ENCODE measurements around the gene ACSL6. TPM values are rescaled to one million over a fixed set of nuclear protein-coding genes. Genes with fewer than 3 reads are reported as not detected.

The ACSL6 gene
- total RNA-seq, 4 donors from 2014 or later, result 0.17 to 0.82 TPM; not detected in 2

GRCh38 chr5:131945551-131946168, 65.8 kb downstream of the ACSL6 start, which contains the start of gene MEIKIN:
Gene MEIKIN (minus strand): TSS chr5:131945663. CDS start chr5:131945505, 158 bp downstream.
- TF ChIP-seq CTCF (IDR thresholded peaks at IDR 0.05; ENCODE audit: low read depth), result no peak

DNA sequence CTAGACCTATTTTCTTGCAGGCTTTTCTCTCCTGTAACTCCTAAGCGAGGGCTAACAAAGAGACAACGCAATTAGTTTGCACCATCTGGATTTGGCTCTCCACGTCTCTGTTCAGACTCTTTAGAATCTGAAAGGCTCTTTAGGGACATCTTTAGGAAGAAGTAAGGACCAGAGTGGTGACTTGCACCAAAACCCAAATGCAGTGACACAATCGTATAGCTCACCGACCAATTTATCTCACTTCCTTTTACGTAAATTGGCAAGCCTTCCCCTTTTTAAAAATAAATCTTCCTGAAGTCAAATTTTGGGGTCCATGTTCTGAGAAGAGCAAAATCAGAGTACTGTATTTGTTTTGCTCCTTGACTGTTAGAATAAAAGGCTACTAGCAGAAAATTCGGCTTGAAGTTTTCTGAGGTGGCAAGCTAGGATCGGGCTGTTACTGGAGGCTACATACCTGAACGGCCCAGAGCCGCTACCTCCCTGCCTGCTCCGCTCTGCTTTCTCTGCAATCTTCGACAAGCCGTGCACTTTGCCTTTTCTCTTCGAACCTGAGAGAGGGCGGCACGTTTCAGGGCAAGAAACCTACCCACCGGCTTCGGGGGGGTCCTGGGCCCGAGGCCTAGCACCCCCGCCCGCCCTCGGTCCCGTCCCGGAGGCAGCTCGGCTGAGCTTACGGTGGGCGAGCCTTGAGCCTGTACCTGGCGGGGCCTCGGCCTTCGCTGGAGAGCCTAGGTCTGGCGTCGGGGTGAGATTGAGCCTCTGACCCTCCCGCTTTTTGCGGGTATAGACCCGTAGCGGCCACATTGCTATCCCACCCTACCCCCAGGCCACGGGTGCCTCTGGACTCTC, 66.5 kb downstream of the ACSL6 start:
- TF ChIP-seq CTCF (IDR thresholded peaks at IDR 0.05; ENCODE audit: low read depth), result no peak

- TF ChIP-seq CTCF (IDR thresholded peaks at IDR 0.05; ENCODE audit: low read depth), result no peak
Observed at GRCh38 chr5:131943916-131944315, 67.5 kb downstream of the ACSL6 start.

- TF ChIP-seq CTCF (IDR thresholded peaks at IDR 0.05; ENCODE audit: low read depth), result no peak
Observed at GRCh38 chr5:131942016-131942415, 69.4 kb downstream of the ACSL6 start.

- TF ChIP-seq CTCF (IDR thresholded peaks at IDR 0.05; ENCODE audit: low read depth), result no peak
Observed at GRCh38 chr5:131939690-131940345, 71.6 kb downstream of the ACSL6 start.

DNA sequence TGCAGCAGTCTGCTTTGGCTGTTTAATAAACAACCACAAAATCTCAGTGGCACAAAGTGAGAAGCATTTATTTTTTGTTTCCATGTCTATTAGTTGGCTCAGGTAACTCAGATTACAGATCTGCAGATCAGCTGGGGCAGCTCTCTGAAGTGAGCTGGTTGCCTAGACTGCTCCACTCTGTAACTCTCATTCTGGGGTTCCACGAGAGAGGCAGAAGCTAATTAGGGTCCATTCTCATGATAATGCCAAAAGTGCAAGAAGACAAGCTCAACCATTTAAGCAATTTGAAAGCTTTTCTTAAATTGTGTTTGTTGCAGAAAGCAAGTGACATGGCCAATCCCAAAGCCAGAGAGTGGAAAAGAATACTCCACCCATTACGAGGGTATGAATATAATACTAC, 79.2 kb downstream of the ACSL6 start:
- TF ChIP-seq CTCF (IDR thresholded peaks at IDR 0.05; ENCODE audit: low read depth), result no peak

- TF ChIP-seq CTCF (IDR thresholded peaks at IDR 0.05; ENCODE audit: low read depth), result no peak
Observed at GRCh38 chr5:131928957-131929356, 82.5 kb downstream of the ACSL6 start.

Data from subcutaneous adipose tissue (tissue), 4 donors.